Ishikawa (cell line): Measurements from ENCODE around the gene SULT2A1.

Experiments used
- CEBPB ChIP-seq: IDR thresholded peaks from 2 replicates; pipeline ENCODE4 v1.6.1; 2012
- CREB1 ChIP-seq: IDR thresholded peaks from 2 replicates; pipeline ENCODE4 v1.6.1; 2012; ENCODE audit warnings: low read depth
- EGR1 ChIP-seq: IDR thresholded peaks from 2 replicates; pipeline ENCODE4 v1.6.1; 2012
- EP300 ChIP-seq: IDR thresholded peaks from 2 replicates; pipeline ENCODE4 v1.6.1; 2012; ENCODE audit warnings: borderline replicate concordance
- FOXM1 ChIP-seq: IDR thresholded peaks from 2 replicates; pipeline ENCODE4 v1.6.1; 2012; ENCODE audit warnings: low read depth, borderline replicate concordance
- MAX ChIP-seq: IDR thresholded peaks from 2 replicates; pipeline ENCODE4 v1.6.1; 2012
- NFIC ChIP-seq: IDR thresholded peaks from 2 replicates; pipeline ENCODE4 v1.6.1; 2012
- RAD21 ChIP-seq: IDR thresholded peaks from 2 replicates; pipeline ENCODE4 v1.6.1; 2012; ENCODE audit warnings: low read depth
- REST ChIP-seq: IDR thresholded peaks from 2 replicates; pipeline ENCODE4 v1.6.1; 2012; ENCODE audit warnings: low read depth, mild to moderate bottlenecking
- TAF1 ChIP-seq: IDR thresholded peaks from 2 replicates; pipeline ENCODE4 v1.6.1; 2012; ENCODE audit warnings: low read depth, mild to moderate bottlenecking
- TCF12 ChIP-seq: IDR thresholded peaks from 2 replicates; pipeline ENCODE4 v1.6.1; 2012; ENCODE audit warnings: low read depth
- TEAD4 ChIP-seq: IDR thresholded peaks from 2 replicates; pipeline ENCODE4 v1.6.1; 2012
- USF1 ChIP-seq: IDR thresholded peaks from 2 replicates; pipeline ENCODE4 v1.6.1; 2012
- YY1 ChIP-seq: IDR thresholded peaks from 2 replicates; pipeline ENCODE4 v1.6.1; 2012; ENCODE audit warnings: low read depth
- ZBTB7A ChIP-seq: IDR thresholded peaks from 2 replicates; pipeline ENCODE4 v1.6.1; 2012; ENCODE audit warnings: low read depth

The SULT2A1 gene

GRCh38 chr19:47896773-47897172 lies 10.7 kb upstream of the SULT2A1 start:
- no peak for TF ChIP-seq MAX
- no peak for TF ChIP-seq YY1
- TF ChIP-seq TCF12: no peak
- no peak for TF ChIP-seq USF1
- TF ChIP-seq TEAD4: no peak
- no peak for TF ChIP-seq EGR1
- TF ChIP-seq NFIC: no peak
- TF ChIP-seq FOXM1: no peak
- no peak for TF ChIP-seq CREB1
- no peak for TF ChIP-seq REST
- no peak for TF ChIP-seq CEBPB
- no peak for TF ChIP-seq RAD21
- TF ChIP-seq ZBTB7A: no peak

- TF ChIP-seq CEBPB: no peak
- no peak for TF ChIP-seq YY1
Measured at GRCh38 chr19:47896019-47896418, 9.9 kb upstream of the SULT2A1 start.

- TF ChIP-seq RAD21 (no peak), EGR1 (no peak), NFIC (no peak)
Measured at GRCh38 chr19:47895165-47895782, 9.2 kb upstream of the SULT2A1 start.

- TF ChIP-seq NFIC (no peak), MAX (no peak), EP300 (no peak), CEBPB (no peak), YY1 (no peak), REST (no peak), TCF12 (no peak), TEAD4 (no peak), CREB1 (no peak), FOXM1 (no peak), TAF1 (no peak), USF1 (no peak), EGR1 (no peak), ZBTB7A (no peak), RAD21 (no peak)
Measured at GRCh38 chr19:47891923-47892666, 6.0 kb upstream of the SULT2A1 start.

GRCh38 chr19:47891622-47891922 lies 5.5 kb upstream of the SULT2A1 start:
- TF ChIP-seq REST (no peak), NFIC (no peak), MAX (no peak), EP300 (no peak), CEBPB (no peak), YY1 (no peak), TAF1 (no peak), RAD21 (no peak), TEAD4 (no peak), ZBTB7A (no peak), USF1 (no peak), EGR1 (no peak), FOXM1 (no peak)
